H1 (cell line): ENCODE data around the gene CCSAP. TPM values are rescaled to one million over a fixed set of nuclear protein-coding genes. Genes with fewer than 3 reads are reported as not detected.

Experiments used
- EZH2 ChIP-seq: fragments of 200-600 bp; sonication (generic); IDR thresholded peaks from 2 replicates; pipeline ENCODE4 v1.7.1; 2012; ENCODE audit warnings: low read depth, mild to moderate bottlenecking, moderate library complexity, low read length, inconsistent platforms; ENCODE audit not compliant: severe bottlenecking
- HDAC2 ChIP-seq, 2 experiments: fragments of 300-600 bp in 1 of 2; sonication (generic) in 1 of 2; IDR thresholded peaks; 2 replicates each; pipeline ENCODE4 v1.6.1; 2011 to 2012; ENCODE audit warnings: low read depth in 2 of 2, low read length in 2 of 2, mild to moderate bottlenecking in 2 of 2, moderate library complexity in 2 of 2, borderline replicate concordance in 1 of 2, inconsistent platforms in 1 of 2
- RBBP5 ChIP-seq: IDR thresholded peaks from 2 replicates; pipeline ENCODE4 v1.7.1; 2012; ENCODE audit warnings: low read depth, mild to moderate bottlenecking, inconsistent platforms, low read length, moderate library complexity, borderline replicate concordance
- polyA plus RNA-seq, 7 experiments: library from polyadenylated mRNA; depleted of rRNA in 3 of 7; stranded (reverse) in 5 of 7; unstranded in 2 of 7; fragments of >200 nt in 5 of 7; fragments of 200-250 nt in 2 of 7; gene quantifications; 1 replicate in 5 of 7; 2 replicates in 1 of 7; 4 replicates in 1 of 7; pipeline versions ENCODE4 v1.2.1 to v1.2.3, GENCODE V29; 2011 to 2013; ENCODE audit warnings: missing spikeins in 2 of 7, mixed read lengths in 2 of 7
- total RNA-seq: library from RNA; stranded (reverse); fragmentation: NEBNext Ultra II Directional; extraction: Animal tissue kit (Norgen Biotek cat#: 25700); gene quantifications from 2 replicates; pipeline ENCODE4 v1.2.1, GENCODE V29; 2021

CCSAP gene
- total and polyA plus RNA-seq, 2 of the 8 experiments (the other 6 are each of a cell fraction or from before 2014, with no cell fraction given) = 3.5 to 17.2 TPM

- TF ChIP-seq EZH2 (no peak), RBBP5 (no peak), HDAC2 (IDR thresholded peaks at IDR 0.05; ENCODE audit: borderline replicate concordance in 1 of 2, low read depth in 2 of 2, low read length in 2 of 2) (no peak)
Measured at GRCh38 chr1:229383188-229383587, 40.3 kb upstream of the CCSAP start (continued).
